ENCODE data around the gene MYL11.

DNA sequence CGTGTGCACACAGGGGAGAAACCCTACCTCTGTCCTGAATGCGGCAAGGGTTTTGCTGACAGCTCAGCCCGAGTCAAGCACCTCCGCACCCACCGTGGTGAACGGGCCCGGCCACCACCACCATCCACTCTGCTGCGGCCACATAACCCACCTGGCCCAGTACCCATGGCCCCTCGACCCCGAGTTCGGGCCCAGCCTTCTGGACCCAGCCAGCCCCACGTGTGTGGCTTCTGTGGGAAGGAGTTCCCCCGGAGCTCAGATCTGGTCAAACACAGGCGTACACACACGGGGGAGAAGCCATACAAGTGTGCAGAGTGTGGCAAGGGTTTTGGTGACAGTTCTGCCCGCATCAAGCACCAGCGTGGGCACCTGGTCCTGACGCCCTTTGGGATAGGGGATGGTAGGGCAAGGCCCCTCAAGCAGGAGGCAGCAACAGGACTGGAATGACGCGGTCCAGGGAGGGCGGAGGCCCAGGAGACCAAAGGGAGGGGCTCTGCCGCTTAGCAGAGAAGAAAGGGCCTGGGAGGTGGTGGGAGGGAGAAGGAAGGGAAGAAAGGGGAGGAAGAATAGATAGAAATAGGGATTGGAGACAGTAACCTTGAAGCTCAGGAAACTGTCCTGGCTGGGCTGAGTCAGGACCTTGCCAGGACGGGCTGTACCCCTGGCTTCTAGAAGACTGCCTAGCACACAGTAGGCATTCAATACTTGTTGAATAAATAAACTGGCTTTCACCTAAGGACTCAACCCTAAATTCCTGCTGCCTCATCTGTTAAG is 24.2 kb downstream of the MYL11 start:
- TF ChIP-seq, protein P1, sequence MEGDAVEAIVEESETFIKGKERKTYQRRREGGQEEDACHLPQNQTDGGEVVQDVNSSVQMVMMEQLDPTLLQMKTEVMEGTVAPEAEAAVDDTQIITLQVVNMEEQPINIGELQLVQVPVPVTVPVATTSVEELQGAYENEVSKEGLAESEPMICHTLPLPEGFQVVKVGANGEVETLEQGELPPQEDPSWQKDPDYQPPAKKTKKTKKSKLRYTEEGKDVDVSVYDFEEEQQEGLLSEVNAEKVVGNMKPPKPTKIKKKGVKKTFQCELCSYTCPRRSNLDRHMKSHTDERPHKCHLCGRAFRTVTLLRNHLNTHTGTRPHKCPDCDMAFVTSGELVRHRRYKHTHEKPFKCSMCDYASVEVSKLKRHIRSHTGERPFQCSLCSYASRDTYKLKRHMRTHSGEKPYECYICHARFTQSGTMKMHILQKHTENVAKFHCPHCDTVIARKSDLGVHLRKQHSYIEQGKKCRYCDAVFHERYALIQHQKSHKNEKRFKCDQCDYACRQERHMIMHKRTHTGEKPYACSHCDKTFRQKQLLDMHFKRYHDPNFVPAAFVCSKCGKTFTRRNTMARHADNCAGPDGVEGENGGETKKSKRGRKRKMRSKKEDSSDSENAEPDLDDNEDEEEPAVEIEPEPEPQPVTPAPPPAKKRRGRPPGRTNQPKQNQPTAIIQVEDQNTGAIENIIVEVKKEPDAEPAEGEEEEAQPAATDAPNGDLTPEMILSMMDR (IDR thresholded peaks at IDR 0.05): no peak
- no peak for TF ChIP-seq POLR2A (IDR thresholded peaks at IDR 0.05)
